GM21367 (cell line): ENCODE data around the gene DBF4B.

Experiments
- ATAC-seq: cut with Tn5 transposase; IDR thresholded peaks from one replicate; pipeline ENCODE4 v1.9.1; 2021; ENCODE audit not compliant: unreplicated experiment

The DBF4B gene

GRCh38 chr17:44759086-44759915 is 50.8 kb downstream of the DBF4B start:
- ATAC-seq: no peak

DNA sequence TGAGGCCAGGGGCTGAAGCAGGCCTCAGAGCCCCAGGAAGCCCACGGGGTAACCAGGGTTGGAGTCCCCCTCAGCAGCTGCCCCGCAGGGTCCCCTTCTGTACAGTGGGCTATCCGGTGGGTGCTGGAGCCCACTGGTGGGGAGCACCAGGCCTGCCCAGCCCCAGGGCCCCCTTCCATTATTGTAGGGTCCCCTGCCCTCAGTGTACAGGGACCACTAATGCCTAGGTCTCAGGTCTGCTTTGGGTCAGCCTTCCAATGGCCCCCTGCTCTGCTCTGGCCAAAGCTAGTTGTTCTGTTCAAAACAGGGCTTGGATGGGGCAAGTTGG is 51.4 kb downstream of the DBF4B start:
- ATAC-seq: no peak

DNA sequence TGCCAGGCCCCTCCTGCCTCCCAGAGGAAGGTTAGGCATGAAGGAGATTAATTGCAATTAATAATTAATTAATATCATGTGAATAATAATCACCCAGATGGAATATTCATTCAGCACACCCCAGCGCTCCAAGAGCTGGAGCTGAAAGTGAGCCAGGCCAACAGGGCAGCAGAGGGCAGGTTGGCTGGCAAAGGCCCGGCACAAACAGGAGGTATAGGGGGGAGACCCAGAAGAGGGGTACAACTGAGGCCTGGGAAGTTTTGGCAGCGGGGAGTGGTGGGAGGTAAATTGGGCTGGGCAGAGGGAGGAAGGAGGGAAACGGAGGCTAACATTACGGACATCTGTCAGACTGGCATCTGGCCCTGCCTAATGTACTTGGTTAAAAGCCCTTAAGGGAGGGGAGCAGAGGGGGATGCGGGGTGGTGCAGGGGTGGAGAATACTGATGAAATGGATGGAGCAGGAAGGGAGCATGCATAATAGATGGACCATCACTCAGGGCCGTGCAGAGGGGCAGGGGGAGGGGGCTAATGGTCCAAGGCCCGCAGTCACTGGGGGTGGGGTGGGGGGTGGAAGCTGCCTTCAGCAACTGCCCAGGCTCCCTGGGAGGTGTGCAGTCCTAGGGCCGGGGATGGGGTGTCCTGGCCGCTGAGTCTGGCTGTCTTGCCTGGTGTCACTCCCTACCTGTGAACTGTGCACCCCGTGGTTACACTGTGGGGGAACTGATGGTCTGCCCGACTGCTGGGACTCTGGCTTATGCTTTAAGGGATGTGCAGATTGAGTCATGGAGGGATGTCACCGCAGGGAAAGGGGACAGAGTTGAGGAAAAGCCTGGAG is 52.2 kb downstream of the DBF4B start:
- ATAC-seq: no peak

GRCh38 chr17:44761932-44762810 is 53.7 kb downstream of the DBF4B start:
- no peak for ATAC-seq

- no peak for ATAC-seq
These were observed 54.7 kb downstream of the DBF4B start for GRCh38 chr17:44763170-44763569.

GRCh38 chr17:44765965-44766364 is 57.5 kb downstream of the DBF4B start:
- no peak for ATAC-seq

- no peak for ATAC-seq
These were observed 58.1 kb downstream of the DBF4B start for GRCh38 chr17:44766409-44767038.

- ATAC-seq: no peak
These were observed 59.0 kb downstream of the DBF4B start for GRCh38 chr17:44767493-44767892.

DNA sequence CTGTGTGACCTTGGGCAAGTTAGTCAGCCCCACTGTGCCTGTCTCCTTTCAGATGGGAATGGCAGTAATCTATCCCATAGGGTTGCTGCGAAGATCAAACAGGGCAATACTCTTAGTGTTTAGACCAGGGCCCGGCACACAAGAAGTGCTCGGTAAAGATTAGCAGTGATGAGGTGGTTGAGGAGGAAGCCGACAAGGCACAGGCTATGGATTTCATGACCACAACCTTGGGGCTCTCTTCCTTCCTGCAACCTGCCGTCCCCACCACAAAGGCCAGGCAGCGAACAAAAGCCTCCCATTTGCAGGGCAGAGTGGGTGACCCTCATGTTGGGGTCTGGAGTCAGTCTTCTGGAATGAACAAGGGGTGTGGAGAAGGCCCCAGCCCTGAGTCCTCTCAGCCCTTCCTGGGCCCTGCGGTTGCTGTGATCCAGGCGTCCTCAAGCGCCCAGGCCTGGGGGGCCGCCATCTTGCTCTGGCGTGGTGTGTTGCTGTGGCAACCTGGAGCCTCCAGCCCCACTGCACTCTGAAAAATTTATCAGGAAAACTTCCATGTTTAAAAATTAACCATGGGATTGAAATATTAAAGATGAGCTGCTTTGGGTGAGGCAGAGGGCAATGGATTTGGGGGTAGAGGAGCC is 60.2 kb downstream of the DBF4B start:
- no peak for ATAC-seq

DNA sequence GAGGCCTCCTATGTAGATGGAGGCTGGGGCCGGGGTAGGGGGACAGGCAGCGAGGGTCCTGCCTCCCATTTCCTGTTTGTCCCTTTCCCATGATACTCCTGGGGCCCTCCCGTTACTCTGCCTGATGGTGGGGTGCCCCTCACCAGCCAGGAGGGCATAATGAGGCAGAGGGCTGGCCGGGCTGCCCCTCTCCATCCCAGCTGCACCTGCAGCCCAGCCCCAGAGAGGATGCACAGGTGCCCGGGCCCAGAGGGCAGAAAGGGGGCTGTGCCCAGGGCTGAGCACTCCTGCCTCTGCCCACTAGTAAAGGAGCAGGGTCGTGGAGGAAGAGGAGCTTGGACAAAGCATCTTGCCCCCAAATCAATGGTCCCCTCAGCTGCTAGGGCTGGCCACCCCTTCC is 60.8 kb downstream of the DBF4B start:
- no peak for ATAC-seq

DNA sequence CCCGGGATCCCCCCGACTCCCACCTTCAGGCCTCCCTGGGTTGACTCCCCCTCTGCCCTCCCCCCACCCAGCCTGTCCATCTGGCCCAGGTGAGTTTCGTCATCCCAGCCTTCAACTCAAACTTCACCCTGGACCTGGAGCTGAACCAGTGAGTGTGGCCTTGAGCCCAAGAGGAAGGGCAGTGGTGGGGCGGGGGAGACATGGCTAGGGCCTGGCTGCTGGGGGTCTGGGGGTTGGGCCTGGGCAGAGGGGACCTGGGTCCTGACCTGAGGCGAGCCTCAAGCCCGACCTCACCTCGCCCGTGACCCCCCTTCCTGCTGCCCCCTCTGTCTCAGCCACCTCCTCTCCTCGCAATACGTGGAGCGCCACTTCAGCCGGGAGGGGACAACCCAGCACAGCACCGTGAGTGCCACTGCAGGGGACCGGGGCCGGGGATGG is 61.2 kb downstream of the DBF4B start:
- ATAC-seq: no peak

GRCh38 chr17:44770166-44770925 is 61.9 kb downstream of the DBF4B start:
- no peak for ATAC-seq

GRCh38 chr17:44772308-44773045 is 64.0 kb downstream of the DBF4B start:
- ATAC-seq: no peak

DNA sequence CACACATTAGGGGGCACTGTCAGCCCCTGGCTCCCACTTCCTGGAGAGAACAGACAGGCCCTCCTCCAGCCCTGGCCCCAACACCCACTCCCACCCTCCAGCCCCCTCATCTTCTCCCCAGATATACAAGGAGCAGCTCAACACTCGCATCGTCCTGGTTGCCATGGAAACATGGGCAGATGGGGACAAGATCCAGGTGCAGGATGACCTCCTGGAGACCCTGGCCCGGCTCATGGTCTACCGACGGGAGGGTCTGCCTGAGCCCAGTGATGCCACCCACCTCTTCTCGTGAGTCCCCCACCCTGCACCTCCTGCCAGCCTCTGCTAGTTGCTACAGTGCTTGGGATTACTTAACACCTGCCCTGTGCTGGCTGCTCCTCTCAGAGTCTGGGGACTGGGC is 64.7 kb downstream of the DBF4B start:
- no peak for ATAC-seq

- no peak for ATAC-seq
These were observed 66.0 kb downstream of the DBF4B start for GRCh38 chr17:44774271-44775135.

DNA sequence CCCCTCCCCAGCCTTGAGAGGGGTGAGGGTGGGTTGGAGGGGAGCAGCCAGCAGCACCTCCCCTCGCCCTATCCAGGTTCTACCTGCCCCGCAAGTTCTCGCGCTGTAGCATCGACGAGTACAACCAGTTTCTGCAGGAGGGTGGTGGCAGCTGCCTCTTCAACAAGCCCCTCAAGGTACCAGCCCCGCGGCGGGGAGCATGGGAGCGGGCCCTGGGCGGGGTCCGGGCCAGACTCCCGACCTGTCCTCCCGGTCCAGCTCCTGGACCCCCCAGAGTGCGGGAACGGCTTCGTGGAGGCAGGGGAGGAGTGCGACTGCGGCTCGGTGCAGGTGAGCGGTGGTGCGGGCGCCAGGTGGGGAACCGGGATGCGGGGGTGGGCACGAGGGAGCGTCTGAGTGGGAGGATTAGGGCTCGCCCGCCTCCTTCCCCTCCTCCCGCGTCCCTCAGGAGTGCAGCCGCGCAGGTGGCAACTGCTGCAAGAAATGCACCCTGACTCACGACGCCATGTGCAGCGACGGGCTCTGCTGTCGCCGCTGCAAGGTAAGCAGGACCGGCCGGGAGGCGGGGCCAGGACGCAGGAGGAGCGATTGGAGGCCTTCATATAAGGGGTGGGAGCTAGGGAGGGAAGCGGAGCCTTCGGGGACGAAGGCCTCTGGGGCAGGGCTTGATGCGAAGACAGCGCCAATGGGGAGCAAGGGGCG is 66.8 kb downstream of the DBF4B start:
- ATAC-seq: peak; percentile 72

GRCh38 chr17:44775838-44776621 is 67.6 kb downstream of the DBF4B start:
- ATAC-seq: peak; percentile 4
